GM19395 (cell line): Measurements from ENCODE around the gene ZNF75A.

Experiments used
- ATAC-seq: cut with Tn5 transposase; IDR thresholded peaks from one replicate; pipeline ENCODE4 v1.9.1; 2021; ENCODE audit warnings: mild to moderate bottlenecking, moderate library complexity; ENCODE audit not compliant: unreplicated experiment

ZNF75A gene

GRCh38 chr16:3285131-3285530 is 20.2 kb upstream of the ZNF75A start:
- ATAC-seq = no peak

- no peak for ATAC-seq
Measured at GRCh38 chr16:3289998-3290673, 15.2 kb upstream of the ZNF75A start.

GRCh38 chr16:3292604-3293003 is 12.7 kb upstream of the ZNF75A start:
- no peak for ATAC-seq

GRCh38 chr16:3295209-3295608 is 10.1 kb upstream of the ZNF75A start:
- no peak for ATAC-seq

- no peak for ATAC-seq
Measured at GRCh38 chr16:3295783-3296182, 9.5 kb upstream of the ZNF75A start.

- ATAC-seq = no peak
Measured at GRCh38 chr16:3304370-3304769, 927 bp upstream of the ZNF75A start.

GRCh38 chr16:3306078-3306477 is 781 bp downstream of the ZNF75A start:
- ATAC-seq = no peak

GRCh38 chr16:3311496-3311895 is 6.2 kb downstream of the ZNF75A start:
- ATAC-seq = no peak

GRCh38 chr16:3317315-3317999 is 12.2 kb downstream of the ZNF75A start:
- no peak for ATAC-seq

- no peak for ATAC-seq
Measured at GRCh38 chr16:3321816-3322215, 16.5 kb downstream of the ZNF75A start.

- ATAC-seq = no peak
Measured at GRCh38 chr16:3327514-3327913, 22.2 kb downstream of the ZNF75A start.

- no peak for ATAC-seq
Measured at GRCh38 chr16:3328104-3328503, 22.8 kb downstream of the ZNF75A start.

- ATAC-seq = no peak
Measured at GRCh38 chr16:3328643-3329042, 23.3 kb downstream of the ZNF75A start.

GRCh38 chr16:3346041-3346440 is 40.7 kb downstream of the ZNF75A start:
- no peak for ATAC-seq

GRCh38 chr16:3347586-3347985 is 42.3 kb downstream of the ZNF75A start:
- ATAC-seq = no peak

GRCh38 chr16:3348547-3349167 is 43.4 kb downstream of the ZNF75A start:
- ATAC-seq = no peak

GRCh38 chr16:3349175-3349574 is 43.9 kb downstream of the ZNF75A start:
- ATAC-seq = no peak

GRCh38 chr16:3355589-3355988 is 50.3 kb downstream of the ZNF75A start, which contains the start of gene OR2C1:
Gene OR2C1, plus strand, starts transcription at chr16:3355889. Its CDS starts 52 bp downstream, at chr16:3355941.
- no peak for ATAC-seq

- no peak for ATAC-seq
Measured at GRCh38 chr16:3356118-3356517, 50.8 kb downstream of the ZNF75A start.

GRCh38 chr16:3358871-3359270 is 53.6 kb downstream of the ZNF75A start:
- no peak for ATAC-seq

- no peak for ATAC-seq
Measured at GRCh38 chr16:3362931-3363330, 57.6 kb downstream of the ZNF75A start.

- no peak for ATAC-seq
Measured at GRCh38 chr16:3363793-3364192, 58.5 kb downstream of the ZNF75A start.
